ENCODE data around the gene C6orf15. TPM values are rescaled to one million over a fixed set of nuclear protein-coding genes. Genes with fewer than 3 reads are reported as not detected.

Gene C6orf15
- total RNA-seq, 4 donors from 2014 or later = not detected

DNA sequence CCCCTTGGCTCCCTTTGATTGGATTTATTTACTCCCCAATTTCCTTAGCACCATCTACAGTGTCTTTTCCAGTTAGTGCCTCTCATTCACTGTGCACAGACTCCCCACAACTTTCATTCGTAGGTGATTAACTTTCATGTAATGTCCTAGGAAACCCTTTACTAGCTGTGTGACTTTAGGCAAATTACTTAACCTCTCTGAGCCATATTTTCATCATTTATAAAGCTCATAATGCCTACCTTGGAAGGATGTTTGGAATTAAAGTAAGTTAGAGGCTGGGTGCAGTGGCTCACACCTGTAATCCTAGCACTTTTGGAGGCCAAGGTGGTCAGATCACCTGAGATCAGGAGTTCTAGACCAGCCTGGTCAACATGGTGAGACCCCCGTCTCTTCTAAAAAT, 20.1 kb downstream of the C6orf15 start:
- intact Hi-C loops (cut with DNase I; ENCODE audit: low total_unique reads) = no loop called here
- in situ Hi-C loops (cut with MboI; ENCODE audit: low pct_ligation_motif_present in 1 of 4, low pct_unique_long_range_greater_than_20kb in 1 of 4, low sequenced_read_pairs in 3 of 4) = loop anchor here in 1 of 4 donors (25.0 kb wide), 1 partner anchor 630 kb away; no protein-coding TSS in a partner anchor
- TF ChIP-seq POLR2A (IDR thresholded peaks at IDR 0.05) (no peak), POLR2AphosphoS5 (IDR thresholded peaks at IDR 0.05) (no peak), EP300 (IDR thresholded peaks at IDR 0.05; ENCODE audit: low read depth) (no peak)
- TF ChIP-seq, protein P1, sequence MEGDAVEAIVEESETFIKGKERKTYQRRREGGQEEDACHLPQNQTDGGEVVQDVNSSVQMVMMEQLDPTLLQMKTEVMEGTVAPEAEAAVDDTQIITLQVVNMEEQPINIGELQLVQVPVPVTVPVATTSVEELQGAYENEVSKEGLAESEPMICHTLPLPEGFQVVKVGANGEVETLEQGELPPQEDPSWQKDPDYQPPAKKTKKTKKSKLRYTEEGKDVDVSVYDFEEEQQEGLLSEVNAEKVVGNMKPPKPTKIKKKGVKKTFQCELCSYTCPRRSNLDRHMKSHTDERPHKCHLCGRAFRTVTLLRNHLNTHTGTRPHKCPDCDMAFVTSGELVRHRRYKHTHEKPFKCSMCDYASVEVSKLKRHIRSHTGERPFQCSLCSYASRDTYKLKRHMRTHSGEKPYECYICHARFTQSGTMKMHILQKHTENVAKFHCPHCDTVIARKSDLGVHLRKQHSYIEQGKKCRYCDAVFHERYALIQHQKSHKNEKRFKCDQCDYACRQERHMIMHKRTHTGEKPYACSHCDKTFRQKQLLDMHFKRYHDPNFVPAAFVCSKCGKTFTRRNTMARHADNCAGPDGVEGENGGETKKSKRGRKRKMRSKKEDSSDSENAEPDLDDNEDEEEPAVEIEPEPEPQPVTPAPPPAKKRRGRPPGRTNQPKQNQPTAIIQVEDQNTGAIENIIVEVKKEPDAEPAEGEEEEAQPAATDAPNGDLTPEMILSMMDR (IDR thresholded peaks at IDR 0.05) = no peak
- DNase-seq = no peak
- 87 to 90% methylated on average over 2 of the region's 2 CpGs for WGBS, 2 donors (ENCODE audit: low coverage in 1 of 2)
- peaks cover 0 to 44% (median 13%) of the 10 kb centered on the region in 4 donors for H3K4me1 ChIP-seq
- H3K9me3 ChIP-seq = no peaks in the 10 kb centered on the region
- H3K27me3 ChIP-seq = no peaks in the 10 kb centered on the region
- no peak overlapping the region for H3K4me3 ChIP-seq
- no peaks in the 10 kb centered on the region for H3K36me3 ChIP-seq
- no peak overlapping the region for H3K27ac ChIP-seq

DNA sequence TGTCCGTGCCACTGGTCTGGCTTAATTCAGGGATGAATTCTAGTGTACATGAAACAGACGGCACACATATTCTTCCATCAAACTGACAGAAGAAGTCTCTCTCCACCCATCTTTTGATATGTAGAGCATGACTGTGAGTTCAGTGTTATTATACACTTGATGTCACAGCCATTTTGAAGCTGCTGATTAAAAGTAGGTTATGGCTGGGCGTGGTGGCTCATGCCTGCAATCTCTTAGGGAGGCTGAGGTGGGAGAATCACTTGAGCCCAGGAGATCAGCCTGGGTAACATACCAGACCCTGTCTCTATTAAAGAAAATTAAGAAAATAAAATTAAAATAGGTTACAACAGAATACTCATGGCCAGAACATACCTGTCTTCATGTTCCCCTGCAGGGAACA, 20.7 kb downstream of the C6orf15 start:
- Histone ChIP-seq H3K4me3 (no peak overlapping the region), H3K27me3 (no peaks in the 10 kb centered on the region), H3K9me3 (no peaks in the 10 kb centered on the region), H3K36me3 (no peaks in the 10 kb centered on the region), H3K27ac (peak overlapping the region in 1 of 4 donors; percentile 4), H3K4me1 (peaks cover 0 to 47% (median 13%) of the 10 kb centered on the region in 4 donors)
- in situ Hi-C loops (cut with MboI; ENCODE audit: low pct_ligation_motif_present in 1 of 4, low pct_unique_long_range_greater_than_20kb in 1 of 4, low sequenced_read_pairs in 3 of 4) = loop anchor here in 1 of 4 donors (25.0 kb wide), 1 partner anchor 629 kb away; no protein-coding TSS in a partner anchor
- intact Hi-C loops (cut with DNase I; ENCODE audit: low total_unique reads) = no loop called here
- WGBS, 2 donors (ENCODE audit: low coverage in 1 of 2) = 23 to 31% methylated on average over 3 of the region's 3 CpGs
- DNase-seq = peak; percentile 33
- TF ChIP-seq EP300 (IDR thresholded peaks at IDR 0.05; ENCODE audit: low read depth) (no peak), POLR2A (IDR thresholded peaks at IDR 0.05) (no peak), POLR2AphosphoS5 (IDR thresholded peaks at IDR 0.05) (no peak)
- TF ChIP-seq, protein P1 (IDR thresholded peaks at IDR 0.05) = no peak

DNA sequence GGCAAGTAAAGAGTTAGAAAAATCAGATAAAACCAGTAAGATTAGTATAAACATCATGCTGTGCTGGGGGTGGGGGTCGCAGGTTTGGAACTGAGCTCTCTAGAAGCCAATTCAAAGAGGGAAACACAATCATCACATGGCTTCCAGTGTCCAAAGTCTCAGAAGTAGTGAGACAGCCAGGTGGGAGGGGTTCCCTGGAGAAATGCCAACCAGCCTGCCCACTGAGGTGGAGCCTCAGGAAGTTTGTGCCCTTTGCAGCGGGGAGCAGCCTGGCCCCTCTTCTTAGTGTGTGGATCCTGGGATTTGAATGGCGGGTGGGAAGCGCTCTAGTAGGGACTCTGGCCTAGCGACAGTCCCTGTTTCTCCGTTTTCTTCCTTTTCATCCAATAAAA, 21.4 kb downstream of the C6orf15 start:
- WGBS, 2 donors (ENCODE audit: low coverage in 1 of 2) = 50 to 84% methylated on average over 1 to 6 of the region's 6 CpGs
- no peaks in the 10 kb centered on the region for H3K27me3 ChIP-seq
- in situ Hi-C loops (cut with MboI; ENCODE audit: low pct_ligation_motif_present in 1 of 4, low pct_unique_long_range_greater_than_20kb in 1 of 4, low sequenced_read_pairs in 3 of 4) = loop anchor here in 1 of 4 donors (25.0 kb wide), 1 partner anchor 629 kb away; no protein-coding TSS in a partner anchor
- peaks cover 0 to 47% (median 13%) of the 10 kb centered on the region in 4 donors for H3K4me1 ChIP-seq
- H3K4me3 ChIP-seq = no peak overlapping the region
- TF ChIP-seq POLR2AphosphoS5 (IDR thresholded peaks at IDR 0.05) (no peak), POLR2A (IDR thresholded peaks at IDR 0.05) (no peak), EP300 (IDR thresholded peaks at IDR 0.05; ENCODE audit: low read depth) (no peak)
- TF ChIP-seq, protein P1 (IDR thresholded peaks at IDR 0.05) = no peak
- H3K27ac ChIP-seq = peak overlapping the region in 1 of 4 donors; percentile 13
- no peaks in the 10 kb centered on the region for H3K9me3 ChIP-seq
- peak; percentile 63 for DNase-seq
- H3K36me3 ChIP-seq = no peaks in the 10 kb centered on the region
- intact Hi-C loops (cut with DNase I; ENCODE audit: low total_unique reads) = no loop called here

DNA sequence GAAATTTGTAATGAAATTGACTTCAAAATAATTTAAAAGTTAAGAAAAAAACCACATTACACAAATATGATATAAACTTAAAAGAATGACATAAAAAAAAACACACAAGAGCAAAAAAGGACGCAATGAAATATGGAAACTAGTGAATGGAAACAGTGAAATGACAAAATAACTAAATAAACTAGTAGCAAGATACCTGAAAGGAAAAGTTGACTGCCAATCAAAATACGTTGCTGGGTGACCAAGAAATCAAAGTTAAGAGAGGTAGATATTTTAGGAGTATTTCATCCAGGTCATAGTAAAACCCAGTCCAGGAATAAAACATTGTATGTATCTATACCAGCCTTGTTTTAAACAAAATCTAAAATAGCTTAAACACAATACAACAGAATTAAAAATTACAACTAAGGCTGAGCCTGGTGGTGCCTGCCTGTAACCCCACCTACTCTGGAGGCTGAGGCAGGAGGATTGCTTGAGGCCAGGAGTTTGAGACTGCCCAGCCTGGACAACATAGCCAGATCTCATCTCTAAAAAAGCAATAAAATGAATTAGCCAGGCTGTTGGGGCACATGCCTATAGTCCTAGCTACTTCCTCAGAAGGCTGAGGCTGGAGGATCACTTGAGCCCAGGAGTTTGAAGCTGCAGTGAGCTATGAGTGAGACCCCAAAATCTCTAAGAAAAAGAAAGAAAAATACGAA, 22.0 kb downstream of the C6orf15 start:
- 76 to 86% methylated on average over 3 of the region's 3 CpGs for WGBS, 2 donors (ENCODE audit: low coverage in 1 of 2)
- no peak overlapping the region for H3K4me3 ChIP-seq
- peak overlapping the region in 1 of 4 donors; percentile 13 for H3K27ac ChIP-seq
- no peaks in the 10 kb centered on the region for H3K9me3 ChIP-seq
- peaks cover 4% of the 10 kb centered on the region for H3K27me3 ChIP-seq
- peaks cover 0 to 47% (median 13%) of the 10 kb centered on the region in 4 donors for H3K4me1 ChIP-seq
- no peaks in the 10 kb centered on the region for H3K36me3 ChIP-seq
- TF ChIP-seq POLR2A (IDR thresholded peaks at IDR 0.05) = no peak
- no peak for DNase-seq
- in situ Hi-C loops (cut with MboI; ENCODE audit: low pct_ligation_motif_present in 1 of 4, low pct_unique_long_range_greater_than_20kb in 1 of 4, low sequenced_read_pairs in 3 of 4) (loop anchor here in 1 of 4 donors (25.0 kb wide), 1 partner anchor 628 kb away; no protein-coding TSS in a partner anchor), intact Hi-C loops (cut with DNase I; ENCODE audit: low total_unique reads) (no loop called here)
